NCI-H82 treated with DMSO at 0.1 percent for 48 hours (cell line): ENCODE measurements around the gene ATP11A.
"Not testable (repeated sequence)": the region's sequence is repeated elsewhere in the genome, so short reads cannot be mapped to it uniquely, and the experiment has no call there.

ENCODE experiments used
- DNase-seq: peaks from one replicate; lab custom pipeline; 2025; ENCODE audit not compliant: unreplicated experiment; lab: John Stamatoyannopoulos, UW

Gene ATP11A

DNA sequence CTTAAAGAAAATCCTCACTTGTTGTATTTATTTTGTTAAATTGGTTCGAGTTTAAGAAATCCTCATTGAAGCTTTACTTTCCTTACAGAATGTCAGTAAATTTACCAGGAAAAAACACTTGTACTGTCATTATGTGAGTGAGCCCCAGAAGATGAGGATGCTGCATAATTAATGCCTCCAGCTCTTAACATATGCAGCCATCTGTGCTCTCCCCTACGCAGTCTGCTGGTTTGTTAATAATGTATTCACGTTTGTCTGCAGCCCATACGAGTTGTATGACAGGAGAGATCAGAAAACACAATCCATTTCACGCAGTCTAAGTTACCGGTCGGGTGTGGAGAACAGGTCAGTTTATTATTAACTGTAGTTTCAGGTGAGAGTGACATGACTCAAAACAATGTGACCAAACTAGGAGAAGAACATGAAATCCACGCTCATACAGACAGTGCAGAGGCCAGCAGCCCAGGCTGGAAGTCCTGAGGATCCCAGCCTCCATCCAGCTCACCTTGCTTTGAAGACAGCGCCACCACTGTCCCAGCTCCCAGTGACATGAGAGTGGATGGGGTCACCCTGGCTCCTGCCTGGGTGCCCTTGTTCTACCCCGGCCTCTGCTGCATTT is 19.8 kb upstream of the ATP11A start:
- no peak for DNase-seq

DNA sequence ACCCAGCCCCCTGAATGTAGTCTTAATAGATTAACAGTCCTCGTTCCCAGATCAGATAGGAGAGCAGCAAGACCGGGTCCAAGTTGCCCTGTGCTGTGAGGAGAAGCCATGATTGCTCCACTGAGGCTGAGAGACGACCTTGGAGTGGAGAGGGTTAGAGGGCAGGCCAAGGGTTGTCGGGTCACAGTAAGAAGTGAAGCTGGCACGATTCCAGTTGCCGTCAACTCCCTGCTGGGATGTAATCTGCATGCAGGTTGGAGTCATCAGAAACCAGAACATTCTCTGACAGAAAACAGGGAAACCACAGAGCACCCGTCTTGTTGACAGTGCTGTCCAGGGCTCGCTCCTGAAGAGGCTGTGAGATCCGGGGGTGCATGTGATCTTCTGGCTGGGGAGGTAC is 19.0 kb upstream of the ATP11A start:
- DNase-seq, result no peak

GRCh38 chr13:112671359-112671758 is 18.5 kb upstream of the ATP11A start:
- DNase-seq, result no peak

DNA sequence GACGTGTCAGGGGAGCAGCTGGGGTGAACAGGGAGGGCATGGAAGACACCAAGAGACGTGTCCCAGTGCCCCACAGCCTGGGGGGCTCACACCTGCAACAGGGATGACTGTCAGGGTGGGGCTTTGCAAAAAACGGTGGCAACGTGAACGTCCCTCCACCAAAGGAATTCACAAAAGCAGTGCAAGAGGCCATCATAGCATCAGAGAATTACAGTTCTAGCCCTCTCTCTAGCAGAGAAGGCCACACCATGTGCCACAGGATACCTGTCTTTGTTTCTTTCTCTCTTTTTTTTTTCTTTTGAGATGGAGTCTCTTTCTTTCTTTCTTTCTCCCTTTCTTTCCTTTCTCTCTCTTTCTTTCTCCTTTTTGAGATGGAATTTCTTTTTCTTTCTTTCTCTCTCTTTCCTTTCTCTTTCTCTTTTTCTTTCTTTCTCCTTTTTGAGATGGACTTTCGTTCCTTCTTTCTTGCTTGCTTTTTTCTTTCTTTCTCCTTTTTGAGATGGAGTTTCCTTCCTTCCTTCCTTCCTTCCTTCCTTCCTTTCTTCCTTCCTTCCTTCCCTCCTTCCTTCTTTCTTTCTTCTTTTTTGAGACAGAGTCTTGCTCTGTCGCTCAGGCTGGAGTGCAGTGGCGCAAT is 17.1 kb upstream of the ATP11A start:
- no peak for DNase-seq

DNA sequence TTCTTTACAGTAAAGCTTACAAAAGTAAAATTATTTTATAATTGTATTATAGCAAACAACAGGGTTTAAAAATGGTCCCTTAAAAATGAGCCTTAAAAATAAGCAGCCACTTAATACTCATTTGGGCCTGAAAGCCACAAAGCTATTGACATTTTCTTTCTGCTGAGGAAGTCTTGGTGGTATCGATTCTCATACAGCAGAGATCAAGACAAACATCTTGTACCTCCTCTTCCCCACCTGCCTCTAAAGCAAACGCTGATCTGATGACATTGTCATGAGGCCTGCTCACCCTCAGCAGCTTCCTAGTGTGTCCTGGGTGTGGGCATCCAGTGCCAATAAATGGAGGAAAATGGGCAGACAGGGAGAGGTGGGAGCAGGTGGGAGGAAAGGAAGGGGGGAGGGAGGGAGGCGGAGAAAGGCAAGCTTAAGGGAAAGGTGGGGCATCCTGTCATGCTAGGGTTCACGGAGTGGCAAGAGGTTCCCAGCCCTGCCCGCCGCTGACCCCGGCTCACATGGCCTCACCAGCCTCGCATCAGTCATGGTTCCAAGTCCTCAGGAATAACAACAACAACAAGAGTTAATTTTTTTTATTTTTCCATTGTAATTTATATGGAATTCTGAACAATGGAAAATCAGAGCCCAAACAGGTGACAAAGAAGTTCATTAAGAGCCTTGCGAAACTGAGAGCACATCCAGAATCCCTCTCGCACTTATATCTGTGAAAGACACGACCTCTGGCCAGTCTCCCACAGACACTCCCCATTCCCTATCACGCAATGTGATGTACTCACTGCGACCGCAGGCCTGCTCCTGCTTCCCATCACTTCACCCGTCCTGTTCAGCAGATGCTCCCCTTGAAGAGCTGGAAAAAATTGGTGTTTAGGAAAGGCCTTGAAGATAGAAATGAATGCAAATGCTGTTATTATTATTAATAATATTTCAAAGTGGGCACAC is 15.1 kb upstream of the ATP11A start:
- DNase-seq, result no peak

DNA sequence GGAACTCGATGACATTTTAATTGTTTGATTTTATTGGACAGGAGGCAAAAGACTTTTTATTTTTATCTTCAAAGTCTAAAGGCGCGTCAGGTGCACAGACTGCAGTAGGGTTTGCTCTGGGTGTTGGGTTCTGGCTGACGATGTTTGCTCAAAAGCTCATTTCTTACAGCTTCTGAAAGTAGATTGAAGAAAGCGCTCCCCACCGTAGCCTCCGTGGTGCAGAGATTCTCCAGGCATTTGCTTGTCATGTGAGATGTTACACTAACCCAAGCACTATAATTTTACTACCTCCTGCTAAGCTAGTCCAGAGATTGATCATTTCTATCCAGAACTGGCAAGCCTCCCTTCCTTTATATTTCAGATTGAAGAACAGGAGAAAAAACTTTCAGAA is 14.5 kb upstream of the ATP11A start:
- no peak for DNase-seq

GRCh38 chr13:112677421-112677962 is 12.3 kb upstream of the ATP11A start:
- DNase-seq, result not testable (repeated sequence)

DNA sequence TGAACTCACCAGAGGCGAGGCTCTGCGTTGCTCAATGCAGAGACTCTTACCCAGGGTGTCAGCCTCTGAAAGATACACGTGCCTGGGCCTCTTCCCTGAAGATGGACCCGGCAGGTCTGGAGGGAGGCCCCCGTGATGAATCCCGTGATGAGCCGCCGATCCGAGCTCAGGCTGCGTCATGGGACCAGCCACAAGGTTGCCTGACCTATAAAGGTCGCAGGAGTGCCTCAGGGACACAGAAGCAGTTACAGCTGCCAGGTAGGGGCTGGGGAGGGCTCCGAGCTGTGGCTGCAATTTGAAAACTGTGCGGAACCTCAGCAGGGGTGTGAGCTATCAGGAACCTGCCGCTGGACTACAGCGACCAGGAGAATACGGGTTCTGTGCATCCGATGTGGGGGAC is 10.5 kb upstream of the ATP11A start:
- DNase-seq, result no peak

- no peak for DNase-seq
These were observed 9.7 kb upstream of the ATP11A start for GRCh38 chr13:112679932-112680677.

- DNase-seq, result no peak
These were observed 9.0 kb upstream of the ATP11A start for GRCh38 chr13:112680741-112681360.

- DNase-seq, result no peak
These were observed 6.3 kb upstream of the ATP11A start for GRCh38 chr13:112683581-112683980.

- DNase-seq, result no peak
These were observed 5.6 kb upstream of the ATP11A start for GRCh38 chr13:112684071-112684845.

- not testable (repeated sequence) for DNase-seq
These were observed 4.5 kb upstream of the ATP11A start for GRCh38 chr13:112685189-112685805.

DNA sequence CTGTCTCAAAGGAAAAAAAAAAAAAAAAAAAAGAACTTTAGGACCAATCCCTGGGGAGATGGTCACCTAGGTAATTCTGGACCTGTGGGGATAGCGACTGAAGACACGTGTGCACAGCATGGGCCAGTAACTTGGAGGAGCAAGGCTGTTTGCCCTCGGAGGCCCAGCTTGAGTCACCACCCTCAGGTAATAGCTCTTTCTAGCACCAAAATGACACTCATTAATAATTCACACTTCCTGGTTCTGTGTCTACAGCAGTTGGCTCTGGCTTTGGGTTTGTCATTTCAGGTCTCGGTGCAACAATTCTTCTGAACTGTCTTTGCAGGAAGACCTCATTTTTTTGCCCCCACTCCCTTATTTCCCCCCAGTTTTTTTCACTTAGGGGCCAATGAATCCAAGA is 3.9 kb upstream of the ATP11A start:
- no peak for DNase-seq

DNA sequence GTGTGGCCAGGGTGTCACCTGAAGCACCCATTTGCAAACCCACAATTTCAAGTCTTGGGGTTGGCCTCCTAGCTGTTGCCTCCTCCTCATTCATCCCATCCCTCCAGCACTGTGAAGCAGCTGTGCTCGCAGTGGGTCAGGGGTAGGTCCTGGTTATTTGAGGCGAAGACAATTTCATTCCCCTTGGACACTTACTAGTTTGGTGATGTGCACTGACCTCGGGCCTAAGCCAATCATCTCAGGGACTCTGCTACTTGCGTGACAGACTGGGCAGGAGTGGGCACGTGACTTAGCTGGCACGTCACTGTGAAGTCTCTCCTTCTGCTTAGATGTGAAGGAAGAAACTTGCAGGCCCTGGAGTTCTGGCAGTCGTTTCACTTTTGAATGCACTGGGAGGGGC is 3.5 kb upstream of the ATP11A start:
- DNase-seq, result no peak

DNA sequence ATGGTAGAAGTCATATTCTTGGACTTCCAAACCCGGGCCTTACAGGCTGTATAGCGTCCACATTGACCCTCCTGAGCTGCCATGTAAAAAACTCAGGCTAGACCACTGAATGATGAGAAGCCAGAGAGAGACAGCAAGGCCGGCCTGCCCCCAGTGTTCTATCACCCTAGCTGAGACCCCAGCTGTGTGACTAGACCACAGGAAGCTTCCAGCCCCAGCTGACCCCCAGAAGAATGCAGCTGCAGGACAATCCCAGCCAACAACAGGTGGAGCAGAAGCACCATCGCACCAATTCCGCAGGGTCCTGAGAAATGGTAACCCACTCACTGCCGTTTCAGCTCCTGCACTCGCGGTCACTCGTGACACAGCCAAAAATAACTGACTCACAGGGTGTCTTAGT is 2.9 kb upstream of the ATP11A start:
- no peak for DNase-seq

DNA sequence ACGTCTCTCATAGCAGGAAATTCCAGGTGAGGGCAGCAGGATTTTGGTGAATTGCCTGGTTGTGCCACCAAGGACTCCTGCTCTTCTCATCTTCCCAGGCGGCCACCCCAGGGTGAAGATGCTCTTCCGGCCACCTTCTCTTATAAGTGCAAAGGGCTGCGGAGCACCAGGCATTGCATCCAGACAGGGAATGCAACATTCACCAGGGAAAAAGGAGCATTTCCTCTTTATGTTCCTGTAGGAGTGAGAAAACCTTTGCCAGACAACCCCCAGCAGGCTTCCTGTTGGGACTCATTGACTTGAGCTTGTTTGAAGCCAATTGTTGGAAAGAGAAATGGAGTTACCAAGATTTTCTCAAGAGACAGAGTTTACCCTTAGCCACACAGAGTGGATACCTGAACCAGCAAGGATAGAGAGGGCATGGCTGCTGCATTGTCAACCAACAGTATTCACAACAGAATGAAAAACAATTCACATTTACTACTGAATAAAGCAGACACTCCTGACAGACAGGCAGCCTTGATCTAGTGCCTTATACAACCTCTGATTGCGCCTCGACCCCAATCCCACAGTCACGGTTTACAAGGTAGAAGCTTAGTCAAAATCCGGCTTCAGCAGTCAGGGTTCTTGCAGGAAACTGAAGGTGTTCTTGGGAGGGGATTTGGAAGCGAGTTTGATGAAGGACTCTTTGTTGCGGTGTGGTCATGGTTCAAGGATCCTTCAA is 1.8 kb upstream of the ATP11A start:
- DNase-seq, result no peak

- no peak for DNase-seq
These were observed 1.1 kb upstream of the ATP11A start for GRCh38 chr13:112688560-112689302.
